Activated T-cell treated with anti-CD3 and anti-CD28 coated beads, Interleukin-2, amount 50 U/mL, for 4 hours (primary cell): Measurements from ENCODE around the gene RNF8. TPM values are rescaled to one million over a fixed set of nuclear protein-coding genes. Genes with fewer than 3 reads are reported as not detected.
"Not testable (repeated sequence)": the region's sequence is repeated elsewhere in the genome, so short reads cannot be mapped to it uniquely, and the experiment has no call there.

ENCODE experiments used
- ATAC-seq, 2 donors: fragments of 200-7000 bp; cut with Tn5 transposase; one replicate each; pipeline ENCODE4 v1.10.0; 2021
- DNase-seq: peaks from one replicate; pipeline ENCODE4 v3.0.0-alpha.2; 2020
- H3K27me3 Mint-ChIP-seq: one replicate; pipeline ENCODE4 v1.8.0; 2021; ENCODE audit warnings: low read depth, mixed read lengths
- H3K36me3 Mint-ChIP-seq: one replicate; pipeline ENCODE4 v1.8.0; 2022; ENCODE audit warnings: mixed read lengths; ENCODE audit not compliant: insufficient read depth
- H3K4me1 Mint-ChIP-seq: one replicate; pipeline ENCODE4 v1.8.0; 2021; ENCODE audit warnings: low read depth, mixed read lengths
- H3K4me3 Mint-ChIP-seq: one replicate; pipeline ENCODE4 v1.8.0; 2021; ENCODE audit warnings: mild to moderate bottlenecking, moderate library complexity, mixed read lengths
- H3K9me3 Mint-ChIP-seq: one replicate; pipeline ENCODE4 v1.8.0; 2021; ENCODE audit warnings: mixed read lengths
- total RNA-seq, 3 donors: library from RNA; stranded (reverse); gene quantifications; one replicate each; pipeline ENCODE4 v1.2.1, GENCODE V29; 2021

RNF8 gene
- total RNA-seq, 3 donors from 2014 or later: 21.8 to 25.8 (median 23.8) TPM

GRCh38 chr6:37389857-37390256, 36.1 kb downstream of the RNF8 start:
- H3K36me3 Mint-ChIP-seq: peaks cover 5% of the 10 kb centered on the region
- no peaks in the 10 kb centered on the region for H3K27me3 Mint-ChIP-seq
- DNase-seq: no peak
- ATAC-seq: no peak
- no peak overlapping the region for H3K4me3 Mint-ChIP-seq
- H3K4me1 Mint-ChIP-seq: no peaks in the 10 kb centered on the region
- no peaks in the 10 kb centered on the region for H3K9me3 Mint-ChIP-seq

- Mint-ChIP-seq H3K4me1 (no peaks in the 10 kb centered on the region), H3K27me3 (no peaks in the 10 kb centered on the region), H3K36me3 (peaks cover 9% of the 10 kb centered on the region), H3K4me3 (no peak overlapping the region), H3K9me3 (no peaks in the 10 kb centered on the region)
- ATAC-seq (no peak), DNase-seq (no peak)
Observed at GRCh38 chr6:37391120-37391519, 37.3 kb downstream of the RNF8 start.

DNA sequence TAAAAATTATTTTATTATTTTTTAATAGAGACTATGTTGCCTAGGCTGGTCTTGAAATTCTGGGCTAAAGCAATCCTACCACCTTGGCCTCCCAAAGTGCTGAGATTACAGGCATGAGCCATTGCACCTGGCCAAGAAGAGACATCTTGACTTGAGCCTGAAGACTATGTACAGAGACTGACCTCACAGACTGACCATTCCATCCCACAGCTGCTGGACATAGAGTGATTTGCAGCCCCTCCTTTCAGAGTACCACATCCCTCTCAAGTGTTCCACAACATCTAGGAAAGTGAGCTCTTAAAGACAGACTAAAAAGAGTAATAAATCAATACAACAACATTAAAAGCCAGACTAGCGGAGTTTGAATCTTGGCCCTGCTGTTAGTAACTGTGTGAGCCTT, 39.0 kb downstream of the RNF8 start:
- Mint-ChIP-seq H3K27me3 (no peaks in the 10 kb centered on the region), H3K4me3 (no peak overlapping the region), H3K9me3 (no peaks in the 10 kb centered on the region), H3K4me1 (no peaks in the 10 kb centered on the region), H3K36me3 (peaks cover 7% of the 10 kb centered on the region)
- DNase-seq (no peak), ATAC-seq (no peak)

- Mint-ChIP-seq H3K36me3 (peaks cover 7% of the 10 kb centered on the region), H3K9me3 (no peaks in the 10 kb centered on the region), H3K4me3 (no peak overlapping the region), H3K27me3 (no peaks in the 10 kb centered on the region), H3K4me1 (no peaks in the 10 kb centered on the region)
- DNase-seq: no peak
- ATAC-seq: no peak
Observed at GRCh38 chr6:37393381-37393929, 39.7 kb downstream of the RNF8 start.

GRCh38 chr6:37396571-37397180, 42.9 kb downstream of the RNF8 start:
- no peaks in the 10 kb centered on the region for H3K9me3 Mint-ChIP-seq
- DNase-seq (no peak), ATAC-seq (no peak)
- peaks cover 7% of the 10 kb centered on the region for H3K36me3 Mint-ChIP-seq
- H3K4me1 Mint-ChIP-seq: no peaks in the 10 kb centered on the region
- H3K27me3 Mint-ChIP-seq: no peaks in the 10 kb centered on the region
- no peak overlapping the region for H3K4me3 Mint-ChIP-seq

GRCh38 chr6:37399131-37399530, 45.3 kb downstream of the RNF8 start:
- Mint-ChIP-seq H3K9me3 (no peaks in the 10 kb centered on the region), H3K4me1 (no peaks in the 10 kb centered on the region), H3K27me3 (no peaks in the 10 kb centered on the region), H3K36me3 (peaks cover 5% of the 10 kb centered on the region), H3K4me3 (no peak overlapping the region)
- ATAC-seq (no peak), DNase-seq (no peak)

- H3K27me3 Mint-ChIP-seq: no peaks in the 10 kb centered on the region
- DNase-seq (no peak), ATAC-seq (no peak)
- no peak overlapping the region for H3K4me3 Mint-ChIP-seq
- H3K9me3 Mint-ChIP-seq: no peaks in the 10 kb centered on the region
- H3K4me1 Mint-ChIP-seq: no peaks in the 10 kb centered on the region
- peaks cover 5% of the 10 kb centered on the region for H3K36me3 Mint-ChIP-seq
Observed at GRCh38 chr6:37399795-37400490, 46.2 kb downstream of the RNF8 start.

- not testable (repeated sequence) for ATAC-seq, DNase-seq, H3K9me3 Mint-ChIP-seq, H3K4me1 Mint-ChIP-seq, H3K36me3 Mint-ChIP-seq, H3K4me3 Mint-ChIP-seq, H3K27me3 Mint-ChIP-seq
Observed at GRCh38 chr6:37401658-37402057, 47.9 kb downstream of the RNF8 start.

- ATAC-seq (no peak), DNase-seq (no peak)
- Mint-ChIP-seq H3K4me1 (no peaks in the 10 kb centered on the region), H3K9me3 (no peaks in the 10 kb centered on the region), H3K36me3 (no peaks in the 10 kb centered on the region), H3K27me3 (peaks cover 3% of the 10 kb centered on the region), H3K4me3 (no peak overlapping the region)
Observed at GRCh38 chr6:37406726-37407341, 53.1 kb downstream of the RNF8 start.

DNA sequence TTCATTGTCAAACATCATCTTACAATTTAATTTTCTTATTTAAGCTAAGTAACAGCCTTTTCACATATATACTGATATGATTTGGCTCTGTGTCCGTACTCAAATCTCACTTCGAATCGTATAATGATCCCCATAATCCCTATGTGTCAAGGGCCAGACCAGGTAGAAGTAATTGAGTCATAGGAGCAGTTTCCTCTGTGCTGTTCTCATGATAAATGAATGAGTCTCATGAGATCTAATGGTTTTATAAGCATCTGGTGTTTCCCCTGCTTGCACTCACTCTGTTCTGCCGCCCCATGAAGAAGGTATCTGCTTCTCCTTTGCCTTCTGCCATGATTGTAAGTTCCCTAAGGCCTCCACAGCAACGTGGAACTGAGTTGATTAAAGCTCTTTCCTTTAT, 54.2 kb downstream of the RNF8 start:
- Mint-ChIP-seq H3K4me3 (no peak overlapping the region), H3K27me3 (peaks cover 3% of the 10 kb centered on the region), H3K36me3 (no peaks in the 10 kb centered on the region), H3K9me3 (no peaks in the 10 kb centered on the region), H3K4me1 (no peaks in the 10 kb centered on the region)
- ATAC-seq: no peak
- no peak for DNase-seq

- Mint-ChIP-seq H3K4me3 (no peak overlapping the region), H3K9me3 (no peaks in the 10 kb centered on the region), H3K4me1 (no peaks in the 10 kb centered on the region), H3K27me3 (peaks cover 3% of the 10 kb centered on the region), H3K36me3 (no peaks in the 10 kb centered on the region)
- DNase-seq (no peak), ATAC-seq (no peak)
Observed at GRCh38 chr6:37409501-37409900, 55.7 kb downstream of the RNF8 start.

DNA sequence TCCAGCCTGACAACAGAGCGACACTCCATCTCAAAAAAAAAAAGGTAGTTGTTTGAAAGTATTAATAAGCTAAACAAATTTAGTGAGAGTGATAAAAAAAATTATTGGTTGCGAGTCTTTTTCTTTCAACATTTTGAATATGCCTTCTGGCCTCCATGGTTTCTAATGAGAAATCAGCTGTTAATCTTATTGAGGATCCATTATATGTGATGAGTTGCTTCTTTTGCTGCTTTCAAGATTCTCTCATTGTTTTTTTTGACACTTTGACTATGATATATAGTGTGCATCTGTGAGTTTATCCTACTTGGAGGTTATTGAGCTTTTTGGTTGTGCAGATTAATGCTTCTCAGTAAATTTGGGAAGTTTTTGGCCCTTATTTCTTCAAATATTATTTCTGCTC, 63.6 kb downstream of the RNF8 start:
- peaks cover 4% of the 10 kb centered on the region for H3K27me3 Mint-ChIP-seq
- no peaks in the 10 kb centered on the region for H3K4me1 Mint-ChIP-seq
- no peak for DNase-seq
- H3K9me3 Mint-ChIP-seq: no peaks in the 10 kb centered on the region
- no peak for ATAC-seq
- no peak overlapping the region for H3K4me3 Mint-ChIP-seq
- no peaks in the 10 kb centered on the region for H3K36me3 Mint-ChIP-seq

- Mint-ChIP-seq H3K27me3 (peaks cover 4% of the 10 kb centered on the region), H3K36me3 (no peaks in the 10 kb centered on the region), H3K4me1 (no peaks in the 10 kb centered on the region), H3K9me3 (no peaks in the 10 kb centered on the region), H3K4me3 (no peak overlapping the region)
- DNase-seq (no peak), ATAC-seq (no peak)
Observed at GRCh38 chr6:37418722-37419121, 64.9 kb downstream of the RNF8 start.

DNA sequence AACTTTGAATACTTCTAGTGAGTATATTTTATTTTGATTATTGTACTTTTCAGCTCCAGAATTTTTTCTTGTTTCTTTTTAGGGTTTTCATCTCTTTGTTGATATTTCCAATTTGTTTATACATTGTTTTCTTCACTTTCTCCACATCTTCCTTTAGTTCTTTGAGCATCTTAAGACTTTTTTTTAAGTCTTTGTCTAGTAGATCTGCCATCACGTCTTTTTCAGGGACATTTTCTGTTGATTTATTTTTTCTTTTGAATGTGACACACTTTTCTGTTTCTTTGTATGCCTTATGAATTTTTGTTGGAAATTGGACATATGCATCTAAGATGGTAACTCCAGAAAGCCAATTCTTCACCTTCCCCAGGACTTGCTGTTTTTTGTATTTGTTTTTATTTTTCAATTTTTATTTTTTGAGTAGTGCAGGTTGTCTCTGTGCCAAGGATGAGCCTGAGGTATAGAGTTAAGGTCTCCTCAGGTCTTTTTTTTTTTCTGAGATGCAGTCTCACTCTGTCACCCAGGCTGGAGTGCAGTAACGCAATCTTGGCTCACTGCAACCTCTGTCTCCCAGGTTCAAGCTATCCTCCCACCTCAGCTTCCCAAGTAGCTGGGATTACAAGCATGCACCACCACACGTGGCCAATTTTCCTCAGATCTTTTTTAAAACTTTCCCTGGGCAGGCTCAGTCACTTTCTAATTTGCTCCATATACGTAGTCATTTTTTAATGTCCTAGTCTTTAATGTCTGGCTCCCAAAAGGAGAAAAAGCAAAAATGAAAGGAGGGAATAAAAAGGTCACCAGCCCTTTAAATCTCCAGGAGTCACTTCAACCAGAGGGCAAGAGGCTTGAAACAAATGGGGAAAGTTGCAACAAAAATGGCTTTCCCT, 72.5 kb downstream of the RNF8 start:
- ATAC-seq (no peak), DNase-seq (no peak)
- Mint-ChIP-seq H3K27me3 (peaks cover 5% of the 10 kb centered on the region), H3K9me3 (no peaks in the 10 kb centered on the region), H3K4me1 (no peaks in the 10 kb centered on the region), H3K4me3 (no peak overlapping the region), H3K36me3 (no peaks in the 10 kb centered on the region)
